GM18867 (cell line): ENCODE results near the gene PXT1.

ENCODE experiments used
- ATAC-seq: cut with Tn5 transposase; IDR thresholded peaks from one replicate; pipeline ENCODE4 v1.9.1; 2021; ENCODE audit warnings: mild to moderate bottlenecking, moderate library complexity; ENCODE audit not compliant: unreplicated experiment

PXT1 gene

DNA sequence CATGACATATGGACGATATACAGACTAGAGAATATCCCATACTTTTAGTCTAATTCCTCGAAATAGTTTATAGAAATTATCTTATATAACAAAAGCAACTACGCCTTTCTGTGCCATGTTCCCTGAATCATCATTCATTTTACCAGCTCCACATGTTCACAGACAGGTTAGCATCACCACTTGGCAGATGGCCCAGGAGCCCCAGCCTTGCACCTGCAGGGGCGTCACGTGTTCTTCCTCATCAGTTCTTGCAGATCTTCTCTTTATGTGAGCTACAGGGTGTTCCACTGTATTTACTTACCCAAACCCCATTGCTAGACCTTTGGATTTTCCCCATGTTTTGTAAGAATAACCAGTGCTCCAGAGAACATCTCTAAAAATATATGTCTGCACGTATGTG is 93.4 kb downstream of the PXT1 start:
- no peak for ATAC-seq

GRCh38 chr6:36347621-36348020 is 95.0 kb downstream of the PXT1 start:
- no peak for ATAC-seq

- ATAC-seq, result no peak
Observed at GRCh38 chr6:36346486-36347273, 96.0 kb downstream of the PXT1 start.

GRCh38 chr6:36345681-36346466 is 96.8 kb downstream of the PXT1 start:
- no peak for ATAC-seq

GRCh38 chr6:36343109-36343680 is 99.5 kb downstream of the PXT1 start:
- ATAC-seq, result no peak

DNA sequence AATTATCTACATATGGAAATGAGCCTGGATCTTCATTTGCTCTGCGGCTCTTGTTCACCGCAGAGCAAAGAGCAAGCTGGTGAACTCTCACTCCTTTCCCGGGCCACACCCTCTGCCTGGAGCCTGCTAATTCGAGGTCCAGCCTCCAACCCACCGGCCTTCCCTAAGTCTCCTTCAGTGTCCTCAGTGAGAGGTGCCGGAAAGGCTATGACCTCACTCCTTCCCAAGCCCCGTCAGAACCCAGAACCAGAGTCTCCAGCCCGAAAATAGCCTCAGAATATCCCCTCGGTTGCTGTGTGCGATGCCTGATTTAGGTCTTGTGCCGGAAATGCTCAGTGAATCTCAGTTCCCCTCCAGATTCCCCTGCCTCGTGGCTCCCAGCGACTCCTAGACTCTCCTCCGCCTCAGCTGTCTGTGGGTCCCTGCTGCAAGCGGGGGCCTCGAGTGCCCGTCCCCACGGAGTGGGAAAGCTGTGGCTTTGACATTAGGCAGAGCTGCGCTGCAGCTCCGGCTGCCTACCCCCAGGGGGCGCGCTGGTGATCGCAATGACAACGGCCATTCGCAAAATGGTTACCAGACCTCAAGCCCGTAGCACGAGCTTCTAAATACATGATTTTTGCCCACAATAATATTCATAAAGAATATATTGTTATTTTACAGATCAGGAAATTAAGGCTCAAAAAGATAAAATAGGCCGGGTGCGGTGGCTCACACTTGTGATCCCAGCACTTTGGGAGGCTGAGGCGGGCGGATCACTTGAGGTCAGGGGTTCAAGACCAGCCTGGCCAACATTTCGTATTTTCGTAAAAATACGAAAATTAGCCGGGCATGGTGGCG is 101.8 kb downstream of the PXT1 start:
- no peak for ATAC-seq
